Activated naive CD4-positive, alpha-beta T cell (primary cell): ENCODE data around the gene ZNF655.

ENCODE experiments used
- DNase-seq, 4 experiments: peaks; one replicate each; lab custom pipeline; 2025; lab: John Stamatoyannopoulos, UW

ZNF655 gene

GRCh38 chr7:99606531-99606930, 48.1 kb downstream of the ZNF655 start:
- DNase-seq: no peak

DNA sequence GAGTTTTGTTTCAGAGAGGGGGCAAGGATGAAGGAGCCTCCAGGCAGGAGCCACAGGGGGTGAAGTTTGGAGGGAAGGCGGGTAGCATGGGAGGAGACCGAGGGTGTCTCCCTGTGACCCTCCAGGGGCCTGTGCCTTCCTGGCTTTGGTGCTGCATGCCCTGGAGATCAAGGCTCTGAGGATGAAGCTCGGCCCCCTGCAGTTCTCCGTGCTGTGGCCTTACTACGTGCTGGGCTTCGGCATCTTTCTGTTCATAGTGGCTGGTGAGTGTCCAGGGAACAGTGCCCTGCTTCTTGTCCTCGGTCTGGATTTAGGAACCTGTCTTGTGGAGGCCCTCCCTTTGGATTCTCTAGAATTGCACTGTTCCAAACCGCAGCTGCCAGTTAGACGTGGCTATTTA, 49.1 kb downstream of the ZNF655 start:
- no peak for DNase-seq

GRCh38 chr7:99614495-99614894, 56.1 kb downstream of the ZNF655 start:
- no peak for DNase-seq

DNA sequence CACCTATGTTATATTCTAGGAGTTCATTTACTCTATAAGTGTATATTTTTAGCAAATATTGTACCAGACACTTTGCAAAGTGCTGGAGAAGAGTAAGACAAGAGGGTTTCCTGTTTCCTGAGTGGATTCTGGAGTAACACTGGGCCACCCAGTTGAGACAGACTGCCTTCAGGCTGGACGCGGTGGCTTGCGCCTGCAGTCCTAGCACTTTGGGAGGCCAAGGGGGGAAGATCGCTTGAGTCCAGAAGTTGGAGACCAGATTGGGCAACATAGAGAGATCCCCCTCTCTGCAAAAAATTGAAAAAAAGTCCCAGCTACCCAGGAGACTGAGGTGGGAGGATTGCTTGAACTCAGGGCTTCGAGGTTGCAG, 57.5 kb downstream of the ZNF655 start:
- DNase-seq: no peak

DNA sequence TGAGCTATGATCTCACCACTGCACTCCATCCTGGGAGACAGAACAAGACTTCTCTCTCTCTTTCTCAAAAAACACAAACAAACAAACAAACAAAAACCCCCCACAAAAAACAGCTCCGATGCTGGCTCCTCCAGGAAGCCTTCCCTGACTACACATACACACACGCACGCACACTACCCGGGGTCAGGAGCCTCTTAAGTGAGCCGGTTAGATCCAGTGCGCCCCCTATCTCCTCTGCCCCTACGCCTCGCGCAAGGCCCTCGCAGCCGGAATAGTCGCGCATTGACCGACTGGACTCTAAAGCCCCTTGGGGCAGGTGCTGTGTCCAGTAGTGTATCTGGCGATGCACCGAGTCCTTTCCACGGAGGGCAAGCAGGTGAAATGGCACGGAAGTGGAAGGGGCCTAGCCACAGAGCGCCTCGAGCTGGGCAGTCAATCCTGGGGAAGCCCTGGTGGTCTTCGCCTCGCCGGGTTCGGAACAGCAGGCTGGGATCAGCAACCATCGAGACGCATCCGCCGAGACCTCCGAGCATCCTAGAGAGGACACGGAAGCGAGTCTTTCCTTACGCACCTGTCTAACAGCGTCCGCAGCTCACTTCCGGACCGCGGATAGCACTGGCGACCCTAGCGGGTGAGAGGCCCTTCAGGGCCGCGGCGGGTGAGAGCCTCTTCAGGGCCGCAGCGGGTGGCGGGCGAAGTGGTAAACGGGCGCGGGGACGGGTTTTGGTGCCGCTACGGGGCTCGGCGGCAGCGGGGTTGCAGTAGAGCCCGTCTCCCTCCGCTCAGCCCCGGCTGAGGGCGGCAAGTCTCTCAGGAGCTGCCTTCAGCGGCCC, 58.1 kb downstream of the ZNF655 start, which contains the start of gene ZSCAN25:
ZSCAN25 (plus strand) TSS at position 588 of the 833 bp plus-strand sequence. CDS start 2,661 bp downstream, outside the sequence.
- peak; percentile 45 to 80 (median 66) for DNase-seq

GRCh38 chr7:99617192-99617781, 58.8 kb downstream of the ZNF655 start:
- no peak for DNase-seq

- no peak for DNase-seq
These were observed 60.3 kb downstream of the ZNF655 start for GRCh38 chr7:99618726-99619125.

GRCh38 chr7:99619571-99620130, 61.2 kb downstream of the ZNF655 start:
- DNase-seq: no peak

GRCh38 chr7:99621271-99621670, 62.8 kb downstream of the ZNF655 start:
- DNase-seq: no peak

DNA sequence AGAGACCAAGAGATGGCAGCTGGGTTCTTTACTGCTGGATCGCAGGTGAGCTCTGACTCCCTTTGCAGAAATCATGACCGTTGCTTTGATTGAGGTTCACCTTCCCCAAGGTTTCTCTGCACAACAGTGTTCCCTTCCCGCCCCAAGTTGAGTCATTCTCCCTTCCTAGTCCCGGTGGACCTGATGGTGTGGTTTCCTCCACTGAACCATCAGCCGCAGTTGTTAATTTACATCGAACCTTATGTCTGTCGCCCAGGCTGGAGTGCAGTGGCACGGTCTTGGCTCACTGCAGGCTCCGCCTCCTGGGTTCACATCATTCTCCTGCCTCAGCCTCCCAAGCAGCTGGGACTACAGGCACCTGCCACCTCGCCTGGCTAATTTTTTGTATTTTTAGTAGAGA, 64.2 kb downstream of the ZNF655 start:
- DNase-seq: no peak

DNA sequence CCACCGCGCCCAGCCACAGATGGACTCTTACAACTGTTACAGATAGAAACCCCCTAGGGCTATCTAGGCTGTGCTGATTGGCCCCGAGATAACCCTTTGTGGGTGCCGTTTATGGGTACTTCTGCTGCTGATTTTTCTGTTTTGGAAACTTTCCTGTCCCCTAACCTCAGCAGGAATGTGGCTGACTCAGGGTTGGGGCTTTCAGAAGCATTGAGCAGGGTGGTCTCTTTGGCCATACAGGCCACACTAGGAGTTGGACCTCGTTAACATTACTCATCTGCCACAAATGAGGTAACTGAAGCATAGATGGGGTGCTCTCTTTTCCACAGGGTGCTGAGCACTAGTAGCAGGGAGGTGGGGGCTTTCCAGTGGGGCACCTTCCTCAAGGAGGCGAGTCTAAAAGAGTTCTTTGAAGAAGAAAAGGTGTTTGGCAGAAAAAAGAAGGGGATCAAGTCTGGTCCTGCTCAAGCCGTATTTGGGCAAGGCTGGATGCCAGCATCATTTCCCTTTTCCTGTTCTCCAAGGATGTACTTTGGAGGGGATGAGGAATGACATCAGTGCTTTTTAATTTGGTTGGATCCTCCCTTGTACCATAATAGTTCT, 64.8 kb downstream of the ZNF655 start:
- no peak for DNase-seq

GRCh38 chr7:99623702-99624447, 65.4 kb downstream of the ZNF655 start:
- no peak for DNase-seq

- DNase-seq: peak in 3 of 4 experiments; percentile 22 to 54 (median 46)
These were observed 66.0 kb downstream of the ZNF655 start for GRCh38 chr7:99624484-99624883.

GRCh38 chr7:99625321-99625720, 66.9 kb downstream of the ZNF655 start:
- DNase-seq: no peak

GRCh38 chr7:99625961-99626360, 67.5 kb downstream of the ZNF655 start:
- no peak for DNase-seq
